Liver (tissue), 9 donors: ENCODE results near the gene MRPS30. TPM values are rescaled to one million over a fixed set of nuclear protein-coding genes. Genes with fewer than 3 reads are reported as not detected.

Experiments
- DNase-seq: peaks from one replicate; pipeline ENCODE4 v3.0.0-alpha.2; 2017; ENCODE audit warnings: low spot score
- H3K27ac ChIP-seq, 2 donors: one replicate each; pipeline ENCODE4 v1.7.0; 2013; ENCODE audit warnings: inconsistent platforms in 2 of 2, low read length in 2 of 2, control low read depth in 1 of 2, low read depth in 1 of 2, mild to moderate bottlenecking in 1 of 2
- H3K27me3 ChIP-seq, 4 donors: one replicate each; pipeline versions ENCODE4 v1.6.1 to v1.7.0; 2013; ENCODE audit warnings: low read length in 3 of 4, inconsistent platforms in 1 of 4, mild to moderate bottlenecking in 1 of 4, moderate library complexity in 1 of 4; ENCODE audit not compliant: control insufficient read depth in 4 of 4, insufficient read depth in 4 of 4
- H3K36me3 ChIP-seq, 4 donors: one replicate each; pipeline versions ENCODE4 v1.6.1 to v1.7.0; 2013; ENCODE audit warnings: low read length in 3 of 4, mild to moderate bottlenecking in 3 of 4, low read depth in 1 of 4, moderate library complexity in 1 of 4; ENCODE audit not compliant: control insufficient read depth in 4 of 4, insufficient read depth in 3 of 4
- H3K4me1 ChIP-seq, 4 donors: one replicate each; pipeline versions ENCODE4 v1.6.1 to v1.7.0; 2013; ENCODE audit warnings: low read length in 3 of 4, mild to moderate bottlenecking in 3 of 4, moderate library complexity in 1 of 4; ENCODE audit not compliant: control insufficient read depth in 4 of 4, insufficient read depth in 4 of 4
- H3K4me3 ChIP-seq, 3 donors: one replicate each; pipeline versions ENCODE4 v1.6.1 to v1.7.0; 2013; ENCODE audit warnings: low read length in 3 of 3, control low read depth in 1 of 3, low read depth in 1 of 3, mild to moderate bottlenecking in 1 of 3
- H3K9ac ChIP-seq, 2 donors: one replicate each; pipeline ENCODE4 v1.7.0; 2013; ENCODE audit warnings: low read length in 2 of 2, mild to moderate bottlenecking in 2 of 2, moderate library complexity in 2 of 2, control low read depth in 1 of 2, low read depth in 1 of 2
- H3K9me3 ChIP-seq, 4 donors: one replicate each; pipeline versions ENCODE4 v1.6.1 to v1.7.0; 2013; ENCODE audit warnings: low read length in 3 of 4; ENCODE audit not compliant: control insufficient read depth in 4 of 4
- EGR1 ChIP-seq, 2 donors: IDR thresholded peaks; 2 replicates each; pipeline ENCODE4 v1.6.1; 2016 to 2018; ENCODE audit warnings: antibody characterized with exemption in 2 of 2, low read depth in 2 of 2
- FOXA2 ChIP-seq: IDR thresholded peaks from 2 replicates; pipeline ENCODE4 v1.6.1; 2016; ENCODE audit warnings: antibody characterized with exemption
- GABPA ChIP-seq, 2 donors: IDR thresholded peaks in 1 of 2; conservative IDR thresholded peaks in 1 of 2; 2 replicates each; pipeline ENCODE4 v1.6.1; 2016; ENCODE audit warnings: antibody characterized with exemption in 2 of 2, mild to moderate bottlenecking in 1 of 2, moderate library complexity in 1 of 2
- HNF4A ChIP-seq, 2 donors: conservative IDR thresholded peaks; 2 replicates each; pipeline ENCODE4 v1.6.1; 2016; ENCODE audit warnings: antibody characterized with exemption in 2 of 2, mild to moderate bottlenecking in 2 of 2
- JUND ChIP-seq, 2 donors: IDR thresholded peaks; 2 replicates each; pipeline ENCODE4 v1.6.1; 2016; ENCODE audit warnings: antibody characterized with exemption in 2 of 2
- MAX ChIP-seq: IDR thresholded peaks from 2 replicates; pipeline ENCODE4 v1.6.1; 2016; ENCODE audit warnings: antibody characterized with exemption
- NR2F2 ChIP-seq: IDR thresholded peaks from 2 replicates; pipeline ENCODE4 v1.6.1; 2016; ENCODE audit warnings: antibody characterized with exemption
- RAD21 ChIP-seq, 2 donors: IDR thresholded peaks; 2 replicates each; pipeline ENCODE4 v1.6.1; 2016; ENCODE audit warnings: antibody characterized with exemption in 2 of 2, mild to moderate bottlenecking in 2 of 2
- RXRA ChIP-seq, 2 donors: IDR thresholded peaks; 2 replicates each; pipeline ENCODE4 v1.6.1; 2017 to 2018; ENCODE audit warnings: antibody characterized with exemption in 2 of 2, mild to moderate bottlenecking in 1 of 2
- SP1 ChIP-seq: IDR thresholded peaks from 2 replicates; pipeline ENCODE4 v1.6.1; 2018; ENCODE audit warnings: antibody characterized with exemption, mild to moderate bottlenecking
- TAF1 ChIP-seq: conservative IDR thresholded peaks from 2 replicates; pipeline ENCODE4 v1.6.1; 2016; ENCODE audit warnings: antibody characterized with exemption, mild to moderate bottlenecking
- YY1 ChIP-seq: IDR thresholded peaks from 2 replicates; pipeline ENCODE4 v1.6.1; 2016; ENCODE audit warnings: antibody characterized with exemption, mild to moderate bottlenecking
- ZBTB33 ChIP-seq: IDR thresholded peaks from 2 replicates; pipeline ENCODE4 v1.6.1; 2016; ENCODE audit warnings: antibody characterized with exemption
- WGBS: extraction: QIAGEN DNeasy Blood & Tissue Kit; methylation state at CpG from one replicate; pipeline ENCODE4 v1.1.7; 2013; 5-methylcytosine and 5-hydroxymethylcytosine counted together
- polyA plus RNA-seq, 2 donors: library from polyadenylated mRNA; stranded (reverse) in 1 of 2; unstranded in 1 of 2; fragments of 200-250 nt in 1 of 2; fragments of >200 nt in 1 of 2; fragmentation: Nextera tagmentation in 1 of 2; extraction: Ambion mirVana in 1 of 2; gene quantifications; one replicate each; pipeline versions ENCODE4 v1.2.1 to v1.2.3, GENCODE V29; 2013 to 2015
- total RNA-seq, 2 donors: library from RNA; depleted of rRNA; stranded (reverse); fragments of >200 nt; gene quantifications; one replicate each; pipeline ENCODE4 v1.2.3, GENCODE V29; 2014
- TF ChIP-seq, protein P1 (sequence below): IDR thresholded peaks from 2 replicates; pipeline ENCODE4 v1.6.1; 2016; ENCODE audit warnings: antibody characterized with exemption
- TF ChIP-seq, protein P2 (sequence below): IDR thresholded peaks from 2 replicates; pipeline ENCODE4 v1.6.1; 2016; ENCODE audit warnings: antibody characterized with exemption, mild to moderate bottlenecking
- donor health status: healthy.
- donor health status: healthy.
- donor health status: healthy.
- donor health status: healthy.
- donor health status: healthy.

Gene MRPS30
- total and polyA plus RNA-seq, 4 donors = 20.7 to 44.7 (median 34.3) TPM

GRCh38 chr5:44828719-44829118, 20.0 kb downstream of the MRPS30 start:
- Histone ChIP-seq H3K9ac (no peak overlapping the region), H3K9me3 (no peaks in the 10 kb centered on the region), H3K4me1 (no peaks in the 10 kb centered on the region), H3K4me3 (no peak overlapping the region), H3K36me3 (peaks cover 0 to 2% (median 0%) of the 10 kb centered on the region in 4 donors), H3K27me3 (no peaks in the 10 kb centered on the region), H3K27ac (no peak overlapping the region)
- TF ChIP-seq RXRA (IDR thresholded peaks at IDR 0.05) (no peak), HNF4A (conservative IDR thresholded peaks at IDR 0.05) (no peak), ZBTB33 (no peak)
- WGBS = 96% methylated on average over 1 of the region's 1 CpG
- DNase-seq = no peak

- no peak for TF ChIP-seq RXRA (IDR thresholded peaks at IDR 0.05)
- TF ChIP-seq JUND (IDR thresholded peaks at IDR 0.05) = no peak
- no peak for TF ChIP-seq YY1
- no peak for TF ChIP-seq EGR1 (IDR thresholded peaks at IDR 0.05; ENCODE audit: low read depth in 2 of 2)
- no peak for TF ChIP-seq GABPA (IDR thresholded peaks at IDR 0.05 in 1 of 2, conservative IDR thresholded peaks at IDR 0.05 in 1 of 2)
- TF ChIP-seq, protein P1, sequence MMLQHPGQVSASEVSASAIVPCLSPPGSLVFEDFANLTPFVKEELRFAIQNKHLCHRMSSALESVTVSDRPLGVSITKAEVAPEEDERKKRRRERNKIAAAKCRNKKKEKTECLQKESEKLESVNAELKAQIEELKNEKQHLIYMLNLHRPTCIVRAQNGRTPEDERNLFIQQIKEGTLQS = no peak
- Histone ChIP-seq H3K27me3 (no peaks in the 10 kb centered on the region), H3K9me3 (no peaks in the 10 kb centered on the region), H3K27ac (no peak overlapping the region), H3K9ac (no peak overlapping the region), H3K36me3 (peaks cover 0 to 2% (median 0%) of the 10 kb centered on the region in 4 donors), H3K4me1 (no peaks in the 10 kb centered on the region), H3K4me3 (no peak overlapping the region)
- no peak for DNase-seq
- 94% methylated on average over 1 of the region's 1 CpG for WGBS
Measured at GRCh38 chr5:44830951-44831350, 22.2 kb downstream of the MRPS30 start.

DNA sequence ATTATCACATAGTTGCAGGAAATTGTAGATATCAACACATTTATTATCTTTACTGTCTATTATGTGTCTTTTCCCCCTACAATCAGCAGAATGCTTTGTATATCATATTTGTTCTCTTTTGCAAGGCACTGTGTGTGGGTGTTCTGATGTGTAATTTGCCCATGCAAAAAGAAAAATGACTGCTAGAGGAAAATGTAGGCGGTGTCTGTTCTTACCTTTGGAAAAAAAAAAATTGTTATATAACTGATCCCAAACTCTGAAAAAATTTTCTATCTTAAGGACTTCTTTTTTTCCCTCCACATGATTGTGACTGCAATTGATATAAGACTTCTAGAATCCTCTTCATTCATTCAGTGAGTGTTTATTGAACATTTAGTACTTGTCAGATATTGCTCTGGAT, 24.5 kb downstream of the MRPS30 start:
- Histone ChIP-seq H3K9me3 (no peaks in the 10 kb centered on the region), H3K9ac (no peak overlapping the region), H3K27ac (no peak overlapping the region), H3K36me3 (peaks cover 0 to 2% (median 0%) of the 10 kb centered on the region in 4 donors), H3K27me3 (no peaks in the 10 kb centered on the region), H3K4me1 (no peaks in the 10 kb centered on the region), H3K4me3 (no peak overlapping the region)
- 98% methylated on average over 1 of the region's 1 CpG for WGBS
- no peak for TF ChIP-seq MAX
- TF ChIP-seq FOXA2 = no peak
- TF ChIP-seq YY1 = no peak
- TF ChIP-seq ZBTB33 = no peak
- TF ChIP-seq, protein P1 = no peak
- TF ChIP-seq RAD21 (IDR thresholded peaks at IDR 0.05) = no peak
- no peak for TF ChIP-seq SP1
- TF ChIP-seq EGR1 (IDR thresholded peaks at IDR 0.05; ENCODE audit: low read depth in 2 of 2) = no peak
- TF ChIP-seq JUND (IDR thresholded peaks at IDR 0.05) = no peak
- TF ChIP-seq HNF4A (conservative IDR thresholded peaks at IDR 0.05) = no peak
- TF ChIP-seq, protein P2, sequence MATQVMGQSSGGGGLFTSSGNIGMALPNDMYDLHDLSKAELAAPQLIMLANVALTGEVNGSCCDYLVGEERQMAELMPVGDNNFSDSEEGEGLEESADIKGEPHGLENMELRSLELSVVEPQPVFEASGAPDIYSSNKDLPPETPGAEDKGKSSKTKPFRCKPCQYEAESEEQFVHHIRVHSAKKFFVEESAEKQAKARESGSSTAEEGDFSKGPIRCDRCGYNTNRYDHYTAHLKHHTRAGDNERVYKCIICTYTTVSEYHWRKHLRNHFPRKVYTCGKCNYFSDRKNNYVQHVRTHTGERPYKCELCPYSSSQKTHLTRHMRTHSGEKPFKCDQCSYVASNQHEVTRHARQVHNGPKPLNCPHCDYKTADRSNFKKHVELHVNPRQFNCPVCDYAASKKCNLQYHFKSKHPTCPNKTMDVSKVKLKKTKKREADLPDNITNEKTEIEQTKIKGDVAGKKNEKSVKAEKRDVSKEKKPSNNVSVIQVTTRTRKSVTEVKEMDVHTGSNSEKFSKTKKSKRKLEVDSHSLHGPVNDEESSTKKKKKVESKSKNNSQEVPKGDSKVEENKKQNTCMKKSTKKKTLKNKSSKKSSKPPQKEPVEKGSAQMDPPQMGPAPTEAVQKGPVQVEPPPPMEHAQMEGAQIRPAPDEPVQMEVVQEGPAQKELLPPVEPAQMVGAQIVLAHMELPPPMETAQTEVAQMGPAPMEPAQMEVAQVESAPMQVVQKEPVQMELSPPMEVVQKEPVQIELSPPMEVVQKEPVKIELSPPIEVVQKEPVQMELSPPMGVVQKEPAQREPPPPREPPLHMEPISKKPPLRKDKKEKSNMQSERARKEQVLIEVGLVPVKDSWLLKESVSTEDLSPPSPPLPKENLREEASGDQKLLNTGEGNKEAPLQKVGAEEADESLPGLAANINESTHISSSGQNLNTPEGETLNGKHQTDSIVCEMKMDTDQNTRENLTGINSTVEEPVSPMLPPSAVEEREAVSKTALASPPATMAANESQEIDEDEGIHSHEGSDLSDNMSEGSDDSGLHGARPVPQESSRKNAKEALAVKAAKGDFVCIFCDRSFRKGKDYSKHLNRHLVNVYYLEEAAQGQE = no peak
- TF ChIP-seq NR2F2 = no peak
- TF ChIP-seq TAF1 = no peak
- DNase-seq = no peak
